Measurements from ENCODE around the gene HOXA6. TPM values are rescaled to one million over a fixed set of nuclear protein-coding genes. Genes with fewer than 3 reads are reported as not detected.

HOXA6 gene
- total and polyA plus RNA-seq, 9 of the 15 experiments (the other 6 are each of a cell fraction or from before 2014, with no cell fraction given) = not detected

- TF ChIP-seq ZBTB9 (CRISPR knock-in tag; IDR thresholded peaks at IDR 0.05) = no peak
Observed at GRCh38 chr7:27144781-27145164, 2.8 kb downstream of the HOXA6 start (continued).

- Histone ChIP-seq H3K36me3 (ENCODE audit: control insufficient read depth, insufficient read depth, low read length) (no peaks in the 10 kb centered on the region), H3K9me3 (replicated peaks; ENCODE audit: control insufficient read depth, insufficient read depth, low read depth, low read length) (no peaks in the 10 kb centered on the region), H3K27ac (ENCODE audit: extremely low read depth, low read depth, low read length) (no peak overlapping the region), H3K79me2 (ENCODE audit: control insufficient read depth, insufficient read depth, low read length) (no peaks in the 10 kb centered on the region), H3K4me1 (replicated peaks in 1 of 2; ENCODE audit: control insufficient read depth in 2 of 2, insufficient read depth in 2 of 2, low read length in 2 of 2) (peaks cover 0 to 20% of the 10 kb centered on the region in 2 experiments; a peak in 2 of 5 replicates), H4K20me1 (replicated peaks; ENCODE audit: control insufficient read depth, insufficient read depth, low read length) (no peaks in the 10 kb centered on the region), H3K9ac (ENCODE audit: insufficient read depth in 1 of 2, low read depth in 2 of 2, low read length in 2 of 2) (no peak overlapping the region), H3K27me3 (ENCODE audit: control insufficient read depth in 2 of 2, insufficient read depth in 2 of 2, low read length in 2 of 2) (peaks cover 30 to 91% of the 10 kb centered on the region in 2 experiments), H3K4me3 (no peak overlapping the region), H3K9me1 (ENCODE audit: control insufficient read depth, insufficient read depth, low read length) (no peaks in the 10 kb centered on the region), H2AFZ (ENCODE audit: low read depth, low read length) (no peak overlapping the region), H3K4me2 (ENCODE audit: insufficient read depth, low read length) (no peak overlapping the region)
- ATAC-seq = no peak
- DNase-seq (ENCODE audit: extremely low read depth in 1 of 4, low spot score in 3 of 4) = no peak
- 35% methylated on average over 37 of the region's 40 CpGs for WGBS (ENCODE audit: insufficient coverage, low coverage, missing lambda C conversion rate)
- intact Hi-C loops (cut with micrococcal nuclease) = no loop called here
- ChIA-PET POLR2A (interaction anchor here (0.6 to 0.7 kb wide), 3 partner anchors 18 to 468 kb away, joined by 3 to 4 read pairs (median 3); no protein-coding TSS in a partner anchor), CTCF (ENCODE audit: low intra/inter-chr PET ratio) (no interaction called here)
- BruUV-seq (replicated peaks) = no TSS peak
- in situ Hi-C loops (cut with MboI) = loop anchor here (10.0 kb wide), 1 partner anchor 289 kb away; no protein-coding TSS in a partner anchor
- no peak for FAIRE-seq
- TF ChIP-seq CC2D1A (IDR thresholded peaks at IDR 0.05) = no peak
- no peak for TF ChIP-seq ZFP1 (CRISPR knock-in tag; IDR thresholded peaks at IDR 0.05)
- no peak for TF ChIP-seq GATAD2A (IDR thresholded peaks at IDR 0.05)
- TF ChIP-seq DDX20 (tag; IDR thresholded peaks at IDR 0.05; ENCODE audit: low read depth) = no peak
- no peak for TF ChIP-seq BRF2 (IDR thresholded peaks at IDR 0.05; ENCODE audit: borderline replicate concordance, insufficient read depth, insufficient read length)
- TF ChIP-seq PHF8 (IDR thresholded peaks at IDR 0.05; ENCODE audit: borderline replicate concordance, low read length) = no peak
- TF ChIP-seq ZNF282 (CRISPR knock-in tag; IDR thresholded peaks at IDR 0.05) = no peak
- no peak for TF ChIP-seq ZNF407 (IDR thresholded peaks at IDR 0.05; ENCODE audit: low read depth)
Observed at GRCh38 chr7:27143950-27144780, 3.4 kb downstream of the HOXA6 start.
